ENCODE measurements around the gene MIPOL1.

Gene MIPOL1

DNA sequence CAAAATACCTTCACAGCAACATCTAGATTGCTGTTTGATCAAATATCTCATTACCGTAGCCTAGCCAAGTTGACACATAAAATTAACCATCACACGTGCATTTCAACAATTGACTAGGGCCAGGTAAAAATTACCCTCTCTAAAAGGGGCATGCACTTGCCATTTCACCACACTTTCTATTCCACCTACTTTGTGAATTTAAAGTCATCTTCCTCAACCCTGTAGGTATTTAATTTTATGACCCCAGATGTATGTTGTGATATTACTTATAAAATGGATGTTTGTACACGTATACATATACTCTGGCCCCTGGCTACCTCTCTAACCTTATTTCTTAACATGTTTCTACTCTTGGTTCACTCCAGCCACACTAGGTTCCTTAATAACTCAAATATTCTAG lies 237.1 kb downstream of the MIPOL1 start:
- DNase-seq (ENCODE audit: low read depth, low spot score), result no peak
- no peak overlapping the region for H3K4me3 ChIP-seq (ENCODE audit: low read depth, low read length)
- ChIA-PET CTCF (no interaction called here), POLR2A (no interaction called here)
- TF ChIP-seq, protein P1, sequence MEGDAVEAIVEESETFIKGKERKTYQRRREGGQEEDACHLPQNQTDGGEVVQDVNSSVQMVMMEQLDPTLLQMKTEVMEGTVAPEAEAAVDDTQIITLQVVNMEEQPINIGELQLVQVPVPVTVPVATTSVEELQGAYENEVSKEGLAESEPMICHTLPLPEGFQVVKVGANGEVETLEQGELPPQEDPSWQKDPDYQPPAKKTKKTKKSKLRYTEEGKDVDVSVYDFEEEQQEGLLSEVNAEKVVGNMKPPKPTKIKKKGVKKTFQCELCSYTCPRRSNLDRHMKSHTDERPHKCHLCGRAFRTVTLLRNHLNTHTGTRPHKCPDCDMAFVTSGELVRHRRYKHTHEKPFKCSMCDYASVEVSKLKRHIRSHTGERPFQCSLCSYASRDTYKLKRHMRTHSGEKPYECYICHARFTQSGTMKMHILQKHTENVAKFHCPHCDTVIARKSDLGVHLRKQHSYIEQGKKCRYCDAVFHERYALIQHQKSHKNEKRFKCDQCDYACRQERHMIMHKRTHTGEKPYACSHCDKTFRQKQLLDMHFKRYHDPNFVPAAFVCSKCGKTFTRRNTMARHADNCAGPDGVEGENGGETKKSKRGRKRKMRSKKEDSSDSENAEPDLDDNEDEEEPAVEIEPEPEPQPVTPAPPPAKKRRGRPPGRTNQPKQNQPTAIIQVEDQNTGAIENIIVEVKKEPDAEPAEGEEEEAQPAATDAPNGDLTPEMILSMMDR (IDR thresholded peaks at IDR 0.05; ENCODE audit: insufficient read depth, low read length, missing control alignments), result no peak

DNA sequence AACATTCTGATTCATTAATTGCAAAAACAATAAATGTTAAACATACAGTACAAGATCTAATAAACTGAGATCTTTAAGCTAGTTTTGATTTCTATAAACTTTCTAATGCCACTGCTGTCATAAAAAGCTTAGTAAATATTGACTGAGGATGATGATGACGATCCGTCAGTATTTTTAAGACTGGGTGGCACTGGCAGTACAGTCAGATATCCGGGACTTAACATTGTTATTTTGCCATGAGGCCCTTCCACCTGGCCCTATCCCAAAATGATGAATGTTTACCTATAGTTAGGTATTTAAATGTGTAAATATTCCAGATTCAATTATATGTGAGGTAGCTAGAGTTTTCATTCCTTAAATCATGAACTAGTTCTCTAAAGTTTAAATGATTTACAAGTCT lies 238.8 kb downstream of the MIPOL1 start:
- TF ChIP-seq, protein P1 (IDR thresholded peaks at IDR 0.05; ENCODE audit: insufficient read depth, low read length, missing control alignments), result no peak
- ChIA-PET POLR2A (no interaction called here), CTCF (no interaction called here)
- no peak overlapping the region for H3K4me3 ChIP-seq (ENCODE audit: low read depth, low read length)
- no peak for DNase-seq (ENCODE audit: low read depth, low spot score)

DNA sequence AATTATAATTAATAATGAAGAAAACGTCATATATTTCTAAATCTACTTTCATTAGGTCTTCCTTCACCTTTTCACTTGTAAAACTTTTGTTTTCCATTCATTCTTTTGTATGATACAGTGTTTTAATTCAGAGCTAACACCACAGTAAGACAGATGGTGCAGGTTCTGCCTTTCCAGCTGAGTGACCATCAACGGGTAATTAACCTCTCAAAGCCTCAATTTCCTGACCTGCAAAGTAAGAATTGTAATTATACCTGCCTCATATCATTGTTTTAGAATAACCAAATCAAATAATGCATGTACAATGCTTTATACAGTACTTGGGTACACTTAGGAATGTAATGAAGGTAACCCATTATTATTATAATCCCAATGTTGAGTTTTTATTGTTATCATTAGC lies 239.8 kb downstream of the MIPOL1 start:
- no peak for DNase-seq (ENCODE audit: low read depth, low spot score)
- CTCF ChIA-PET, result no interaction called here
- TF ChIP-seq, protein P1 (IDR thresholded peaks at IDR 0.05; ENCODE audit: insufficient read depth, low read length, missing control alignments), result no peak
- POLR2A ChIA-PET, result no interaction called here
- no peak overlapping the region for H3K4me3 ChIP-seq (ENCODE audit: low read depth, low read length)

DNA sequence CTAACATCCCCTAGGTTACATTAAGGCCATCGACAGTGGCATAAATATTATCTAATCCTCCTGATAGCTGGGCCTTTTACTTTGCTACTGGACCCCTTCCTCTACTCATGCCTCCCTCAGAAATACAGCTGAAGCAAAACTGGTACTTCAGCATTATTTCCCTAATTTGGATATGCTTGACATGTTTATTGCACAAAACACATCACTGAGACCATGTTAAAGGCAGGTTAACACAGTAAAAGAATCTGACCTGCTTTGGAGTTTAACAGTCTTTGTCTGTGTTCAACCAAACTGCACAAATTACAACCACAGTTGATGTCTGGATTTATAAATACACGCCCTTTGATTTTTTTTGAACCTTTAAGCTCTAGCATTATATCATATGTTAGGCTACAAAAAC lies 240.7 kb downstream of the MIPOL1 start:
- TF ChIP-seq, protein P1 (IDR thresholded peaks at IDR 0.05; ENCODE audit: insufficient read depth, low read length, missing control alignments), result no peak
- CTCF ChIA-PET, result interaction anchor here (1.0 to 1.1 kb wide), 2 partner anchors 12 to 189 kb away, joined by 3 read pairs; no protein-coding TSS in a partner anchor
- POLR2A ChIA-PET, result no interaction called here
- H3K4me3 ChIP-seq (ENCODE audit: low read depth, low read length), result no peak overlapping the region
- no peak for DNase-seq (ENCODE audit: low read depth, low spot score)

DNA sequence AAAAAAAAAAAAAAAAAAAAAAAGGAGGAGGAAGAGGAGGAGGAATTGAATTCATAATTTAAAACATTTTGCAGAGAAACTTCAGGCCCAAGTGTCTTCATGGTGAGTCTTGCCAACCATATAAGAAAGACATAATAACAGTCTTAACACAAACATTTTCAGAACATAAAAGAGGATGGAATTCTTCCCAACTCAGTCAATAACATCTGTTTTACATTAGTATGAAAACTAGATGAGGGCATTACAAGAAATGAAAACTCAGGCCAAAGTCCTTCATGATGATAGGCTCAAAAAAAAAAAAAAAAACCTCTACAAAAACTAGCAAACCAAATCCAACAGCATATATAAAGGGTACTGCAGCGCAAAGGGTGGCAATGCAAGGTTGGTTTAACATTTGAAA lies 245.7 kb downstream of the MIPOL1 start:
- TF ChIP-seq, protein P1 (IDR thresholded peaks at IDR 0.05; ENCODE audit: insufficient read depth, low read length, missing control alignments), result no peak
- H3K4me3 ChIP-seq (ENCODE audit: low read depth, low read length), result no peak overlapping the region
- POLR2A ChIA-PET, result no interaction called here
- CTCF ChIA-PET, result no interaction called here
- DNase-seq (ENCODE audit: low read depth, low spot score), result peak; percentile 41

DNA sequence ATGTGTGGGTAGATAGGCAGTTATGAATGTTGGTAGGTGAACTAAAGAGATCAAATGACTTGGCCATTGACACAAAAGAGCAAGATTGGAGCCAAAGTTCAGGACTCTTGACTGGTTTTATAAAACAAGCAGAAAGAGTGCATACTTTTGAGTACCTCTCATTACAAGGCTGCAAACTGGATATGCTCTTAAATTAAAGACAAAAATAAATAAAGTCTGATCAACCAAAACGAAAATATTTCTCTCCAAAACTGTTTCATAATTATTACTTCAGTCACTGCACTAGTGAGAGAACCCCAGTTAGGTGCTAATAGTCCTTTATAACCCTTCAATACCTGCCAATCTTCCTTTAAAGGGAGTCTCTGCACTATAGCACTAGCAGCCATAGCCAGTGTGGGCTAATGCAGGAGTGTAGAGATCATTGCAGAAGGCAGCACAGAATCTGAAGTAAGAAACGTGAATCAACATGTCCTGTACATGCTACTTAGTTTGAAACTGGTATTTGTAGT lies 250.2 kb downstream of the MIPOL1 start:
- no peak for DNase-seq (ENCODE audit: low read depth, low spot score)
- CTCF ChIA-PET, result no interaction called here
- H3K4me3 ChIP-seq (ENCODE audit: low read depth, low read length), result no peak overlapping the region
- POLR2A ChIA-PET, result no interaction called here
- TF ChIP-seq, protein P1 (IDR thresholded peaks at IDR 0.05; ENCODE audit: insufficient read depth, low read length, missing control alignments), result no peak
